GM10266 (cell line): ENCODE measurements around the gene PHF12.

Experiments
- DNase-seq: peaks from one replicate; pipeline ENCODE4 v3.0.0; 2012; ENCODE audit errors: extremely low spot score
- CTCF ChIP-seq: IDR thresholded peaks from 2 replicates; pipeline ENCODE4 v1.5.1; 2012; ENCODE audit warnings: mild to moderate bottlenecking, low read depth; ENCODE audit not compliant: control insufficient read depth, insufficient read depth; ENCODE audit errors: missing control alignments

The PHF12 gene

GRCh38 chr17:28958820-28959455 is 7.6 kb upstream of the PHF12 start:
- TF ChIP-seq CTCF = no peak
- no peak for DNase-seq

DNA sequence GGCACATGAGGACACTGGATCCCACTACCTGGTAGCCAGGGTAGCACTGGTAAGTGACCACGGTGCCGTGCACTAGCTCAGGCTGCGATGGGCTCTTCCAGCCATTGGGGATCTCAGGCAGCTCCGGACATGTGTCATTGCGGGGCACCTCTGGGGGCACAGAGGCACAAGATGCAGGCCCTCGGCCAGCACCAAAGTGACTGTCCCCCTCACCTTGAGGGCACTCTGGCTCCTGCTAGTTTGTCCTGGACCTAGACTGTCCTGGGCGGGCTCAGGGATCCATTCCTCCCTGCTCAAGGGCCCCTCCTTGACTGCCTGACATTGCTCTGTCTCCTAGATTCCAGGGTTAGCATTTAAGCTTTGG is 6.7 kb upstream of the PHF12 start:
- no peak for DNase-seq
- no peak for TF ChIP-seq CTCF

DNA sequence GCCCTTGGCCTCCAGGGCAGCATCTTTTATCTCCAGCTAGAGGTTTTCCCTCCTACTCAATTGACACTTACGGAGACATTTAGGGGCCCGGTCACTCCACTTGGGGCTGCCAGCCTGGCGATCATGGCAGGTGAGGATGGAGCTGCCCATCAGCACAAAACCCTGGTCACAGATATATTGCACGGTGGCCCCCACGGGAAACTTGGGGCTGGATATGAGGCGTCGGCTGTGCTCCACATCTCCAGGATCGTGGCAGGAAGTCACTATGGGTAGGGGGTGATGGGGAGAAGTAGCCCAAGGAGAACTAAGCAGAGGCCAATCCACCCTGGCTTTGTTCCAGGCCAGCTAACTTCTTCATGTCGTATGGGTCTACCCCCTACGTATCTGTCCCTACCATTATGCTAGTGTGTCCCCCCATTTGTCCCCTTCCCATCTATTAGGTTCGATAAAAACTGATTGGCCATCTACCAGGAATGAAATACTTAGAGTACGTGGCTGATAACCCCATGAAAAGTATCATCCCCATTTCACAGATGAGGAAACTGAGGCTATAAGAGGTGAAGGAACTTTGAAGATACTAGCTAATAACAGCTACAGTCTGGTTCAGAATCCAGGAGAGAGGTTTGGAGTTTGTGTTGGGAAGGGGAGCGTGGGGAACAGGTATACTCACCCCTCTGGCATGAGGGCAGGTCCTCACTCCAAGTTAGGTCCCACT is 6.1 kb upstream of the PHF12 start:
- TF ChIP-seq CTCF = no peak
- no peak for DNase-seq

- no peak for TF ChIP-seq CTCF
Measured at GRCh38 chr17:28956861-28957260, 5.5 kb upstream of the PHF12 start.

GRCh38 chr17:28956112-28956511 is 4.8 kb upstream of the PHF12 start:
- DNase-seq = no peak
- no peak for TF ChIP-seq CTCF

More at GRCh38 chr17:28956861-28957260, 5.5 kb upstream of the PHF12 start:
- no peak for DNase-seq

GRCh38 chr17:28955408-28955807 is 4.1 kb upstream of the PHF12 start:
- no peak for DNase-seq
- TF ChIP-seq CTCF = no peak

GRCh38 chr17:28954886-28955285 is 3.6 kb upstream of the PHF12 start:
- DNase-seq = no peak
- no peak for TF ChIP-seq CTCF
